ENCODE measurements around the gene PTPRR. TPM values are rescaled to one million over a fixed set of nuclear protein-coding genes. Genes with fewer than 3 reads are reported as not detected.
"Not testable (repeated sequence)": the region's sequence is repeated elsewhere in the genome, so short reads cannot be mapped to it uniquely, and the experiment has no call there.

PTPRR gene
- polyA plus RNA-seq, 1 donor, result 3.0 TPM

DNA sequence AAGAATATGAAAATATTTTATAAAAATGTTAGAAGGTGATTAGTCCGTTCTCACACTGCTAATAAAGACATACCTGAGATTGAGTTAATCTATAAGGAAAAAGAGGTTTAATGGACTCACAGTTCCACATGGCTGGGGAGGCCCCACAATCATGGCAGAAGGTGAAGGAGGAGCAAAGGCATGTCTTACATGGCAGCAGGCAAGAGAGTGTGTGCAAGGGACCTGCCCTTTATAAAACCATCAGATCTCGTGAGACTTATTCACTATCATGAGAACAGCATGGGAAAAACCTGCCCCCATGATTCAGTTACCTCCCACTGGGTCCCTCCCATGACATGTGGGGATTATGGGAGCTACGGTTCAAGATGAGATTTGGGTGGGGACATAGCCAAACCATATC, 185.3 kb downstream of the PTPRR start:
- not testable (repeated sequence) for H3K27me3 ChIP-seq (ENCODE audit: control insufficient read depth, insufficient read depth, low read length); DNase-seq; H3K4me1 ChIP-seq (ENCODE audit: control insufficient read depth, insufficient read depth, low read length); H3K9me3 ChIP-seq (ENCODE audit: control insufficient read depth, low read depth, low read length); H3K36me3 ChIP-seq (ENCODE audit: control insufficient read depth, insufficient read depth, low read length); H3K27ac ChIP-seq (ENCODE audit: low read length); H3K4me3 ChIP-seq (ENCODE audit: low read length)
- no CpG with 5 or more reads among the region's 3 CpGs for WGBS (ENCODE audit: insufficient coverage, low lambda C conversion rate)

DNA sequence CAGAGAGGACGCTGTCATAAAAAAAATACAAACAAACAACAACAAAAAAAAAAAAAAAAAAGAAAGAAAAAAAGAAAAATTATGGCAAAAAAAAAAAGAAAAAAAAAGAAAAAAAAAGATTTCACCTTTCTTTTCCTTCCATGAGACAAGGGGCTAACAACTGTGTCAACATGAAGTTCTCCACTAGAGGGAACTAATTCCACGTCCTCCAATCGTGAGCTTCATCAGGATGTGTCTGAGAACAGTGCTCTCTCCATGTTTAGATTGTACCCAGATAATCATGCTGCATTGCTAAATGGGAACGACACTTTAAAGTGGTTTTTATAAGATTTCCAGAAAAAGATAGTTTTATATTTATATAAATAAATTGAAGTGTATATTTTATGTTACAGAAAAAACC, 187.2 kb downstream of the PTPRR start:
- H3K27me3 ChIP-seq (ENCODE audit: control insufficient read depth, insufficient read depth, low read length), result no peaks in the 10 kb centered on the region
- 6% methylated on average over 3 of the region's 4 CpGs for WGBS (ENCODE audit: insufficient coverage, low lambda C conversion rate)
- H3K4me3 ChIP-seq (ENCODE audit: low read length), result no peak overlapping the region
- peak; percentile 43 to 63 for DNase-seq
- H3K27ac ChIP-seq (ENCODE audit: low read length), result no peak overlapping the region
- H3K36me3 ChIP-seq (ENCODE audit: control insufficient read depth, insufficient read depth, low read length), result no peaks in the 10 kb centered on the region
- H3K9me3 ChIP-seq (ENCODE audit: control insufficient read depth, low read depth, low read length), result no peaks in the 10 kb centered on the region
- peaks cover 7% of the 10 kb centered on the region for H3K4me1 ChIP-seq (ENCODE audit: control insufficient read depth, insufficient read depth, low read length)

DNA sequence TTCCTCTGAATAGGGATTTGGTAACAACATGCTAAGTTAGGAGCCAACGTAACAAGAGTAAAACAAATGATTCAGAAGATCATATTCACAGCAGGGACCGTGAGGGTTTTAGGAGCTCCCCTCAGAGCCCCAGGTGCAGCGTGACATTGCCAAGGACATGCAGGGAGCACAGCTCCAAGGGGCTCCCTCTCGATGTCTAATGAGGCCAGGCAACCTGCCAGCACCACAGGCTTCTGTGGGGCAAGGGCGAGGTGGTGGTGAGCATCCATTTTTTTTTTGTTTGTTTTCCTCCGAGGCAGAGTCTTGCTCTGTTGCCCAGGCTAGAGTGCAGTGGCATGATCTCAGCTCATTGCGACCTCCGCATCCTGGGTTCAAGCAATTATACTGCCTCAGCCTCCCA, 188.3 kb downstream of the PTPRR start:
- Histone ChIP-seq H3K9me3 (ENCODE audit: control insufficient read depth, low read depth, low read length) (no peaks in the 10 kb centered on the region), H3K27ac (ENCODE audit: low read length) (no peak overlapping the region), H3K4me3 (ENCODE audit: low read length) (no peak overlapping the region), H3K36me3 (ENCODE audit: control insufficient read depth, insufficient read depth, low read length) (no peaks in the 10 kb centered on the region), H3K4me1 (ENCODE audit: control insufficient read depth, insufficient read depth, low read length) (peaks cover 7% of the 10 kb centered on the region), H3K27me3 (ENCODE audit: control insufficient read depth, insufficient read depth, low read length) (no peaks in the 10 kb centered on the region)
- DNase-seq, result no peak
- no CpG with 5 or more reads among the region's 8 CpGs for WGBS (ENCODE audit: insufficient coverage, low lambda C conversion rate)

DNA sequence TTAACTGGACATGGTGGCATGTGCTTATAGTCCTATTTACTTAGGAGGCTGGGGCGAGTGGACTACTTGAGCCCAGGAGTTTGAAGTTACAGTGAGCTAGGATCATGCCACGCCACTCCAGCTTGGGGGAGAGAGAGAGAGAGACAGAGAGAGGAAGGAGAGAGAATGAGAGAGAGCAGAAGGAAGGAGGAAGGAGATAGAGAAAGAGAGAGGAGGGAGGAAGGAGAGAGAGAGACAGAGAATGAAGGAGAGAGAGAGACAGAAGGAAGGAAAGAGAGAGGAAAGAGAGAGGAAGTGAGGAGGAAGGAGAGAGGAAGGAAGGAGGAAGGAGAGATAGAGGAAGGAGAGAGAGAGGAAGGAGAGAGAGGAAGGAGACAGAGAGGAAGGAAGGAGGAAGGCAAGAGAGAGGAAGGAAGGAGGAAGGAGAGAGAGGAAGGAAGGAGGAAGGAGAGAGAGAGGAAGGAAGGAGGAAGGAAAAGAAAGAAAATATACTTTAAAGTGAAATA, 189.8 kb downstream of the PTPRR start:
- Histone ChIP-seq H3K4me1 (ENCODE audit: control insufficient read depth, insufficient read depth, low read length) (no peaks in the 10 kb centered on the region), H3K27ac (ENCODE audit: low read length) (no peak overlapping the region), H3K4me3 (ENCODE audit: low read length) (no peak overlapping the region), H3K36me3 (ENCODE audit: control insufficient read depth, insufficient read depth, low read length) (no peaks in the 10 kb centered on the region), H3K9me3 (ENCODE audit: control insufficient read depth, low read depth, low read length) (no peaks in the 10 kb centered on the region), H3K27me3 (ENCODE audit: control insufficient read depth, insufficient read depth, low read length) (no peaks in the 10 kb centered on the region)
- no peak for DNase-seq
- WGBS (ENCODE audit: insufficient coverage, low lambda C conversion rate), result 86% methylated on average over 2 of the region's 2 CpGs

DNA sequence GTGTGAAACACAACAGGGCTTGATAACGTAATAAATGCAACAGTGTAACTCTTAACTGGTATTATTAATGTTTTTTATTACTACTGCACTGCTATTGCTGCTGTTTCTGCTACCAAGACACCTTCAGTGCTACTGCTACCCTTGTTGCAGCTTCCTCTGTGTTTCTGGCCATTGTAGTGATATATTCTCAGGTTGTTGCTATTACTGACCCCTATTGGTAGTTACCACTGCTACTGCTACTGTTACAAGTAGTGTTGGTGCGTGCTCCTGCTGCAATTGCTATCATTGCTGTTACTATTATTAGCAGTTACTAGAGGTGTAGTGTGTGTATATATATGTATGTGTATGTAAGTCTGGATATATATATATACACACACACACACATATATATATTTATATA, 196.1 kb downstream of the PTPRR start:
- Histone ChIP-seq H3K4me1 (ENCODE audit: control insufficient read depth, insufficient read depth, low read length) (no peaks in the 10 kb centered on the region), H3K27ac (ENCODE audit: low read length) (no peak overlapping the region), H3K27me3 (ENCODE audit: control insufficient read depth, insufficient read depth, low read length) (no peaks in the 10 kb centered on the region), H3K4me3 (ENCODE audit: low read length) (no peak overlapping the region), H3K36me3 (ENCODE audit: control insufficient read depth, insufficient read depth, low read length) (no peaks in the 10 kb centered on the region), H3K9me3 (ENCODE audit: control insufficient read depth, low read depth, low read length) (no peaks in the 10 kb centered on the region)
- WGBS (ENCODE audit: insufficient coverage, low lambda C conversion rate), result 100% methylated on average over 1 of the region's 2 CpGs
- no peak for DNase-seq

DNA sequence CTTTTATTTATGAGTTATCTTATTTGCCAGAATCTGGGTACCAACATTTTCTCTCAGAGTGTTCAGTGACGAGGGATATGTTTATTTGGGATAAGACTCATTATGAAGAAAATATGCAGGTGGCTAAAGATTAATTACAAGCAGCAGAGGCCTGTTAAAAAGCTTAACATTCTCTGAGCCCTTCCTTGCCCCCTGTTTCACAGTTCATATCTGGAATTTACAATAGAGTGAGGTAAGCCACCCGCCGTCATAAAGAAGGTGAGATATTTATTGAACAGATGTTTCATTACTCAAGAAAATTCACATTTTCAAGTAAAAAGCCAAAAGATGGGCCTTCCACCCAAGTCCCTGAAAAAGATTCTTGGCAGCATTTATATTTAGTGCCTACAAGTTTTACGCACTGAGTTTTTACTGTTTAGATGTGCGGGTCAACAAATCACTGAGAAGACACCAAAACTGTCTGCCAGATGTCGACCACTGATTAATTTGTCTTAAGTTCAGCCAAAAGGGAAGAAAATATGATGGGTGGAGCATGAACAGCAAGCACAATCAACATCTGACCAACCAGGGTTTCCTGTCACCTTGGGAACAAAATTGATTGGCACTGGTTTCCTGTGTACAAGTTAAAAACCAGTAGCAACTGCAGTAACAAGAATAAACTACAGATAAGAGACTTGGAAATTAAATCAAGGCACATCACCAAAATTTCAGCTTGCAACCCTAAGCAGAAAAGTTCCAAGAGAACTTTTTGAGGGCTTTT, 197.8 kb downstream of the PTPRR start:
- H3K4me3 ChIP-seq (ENCODE audit: low read length), result no peak overlapping the region
- no peaks in the 10 kb centered on the region for H3K36me3 ChIP-seq (ENCODE audit: control insufficient read depth, insufficient read depth, low read length)
- no peaks in the 10 kb centered on the region for H3K9me3 ChIP-seq (ENCODE audit: control insufficient read depth, low read depth, low read length)
- no peaks in the 10 kb centered on the region for H3K4me1 ChIP-seq (ENCODE audit: control insufficient read depth, insufficient read depth, low read length)
- no CpG with 5 or more reads among the region's 6 CpGs for WGBS (ENCODE audit: insufficient coverage, low lambda C conversion rate)
- H3K27ac ChIP-seq (ENCODE audit: low read length), result no peak overlapping the region
- H3K27me3 ChIP-seq (ENCODE audit: control insufficient read depth, insufficient read depth, low read length), result peaks cover 3% of the 10 kb centered on the region
- DNase-seq, result peak in 1 of 2 donors; percentile 9

DNA sequence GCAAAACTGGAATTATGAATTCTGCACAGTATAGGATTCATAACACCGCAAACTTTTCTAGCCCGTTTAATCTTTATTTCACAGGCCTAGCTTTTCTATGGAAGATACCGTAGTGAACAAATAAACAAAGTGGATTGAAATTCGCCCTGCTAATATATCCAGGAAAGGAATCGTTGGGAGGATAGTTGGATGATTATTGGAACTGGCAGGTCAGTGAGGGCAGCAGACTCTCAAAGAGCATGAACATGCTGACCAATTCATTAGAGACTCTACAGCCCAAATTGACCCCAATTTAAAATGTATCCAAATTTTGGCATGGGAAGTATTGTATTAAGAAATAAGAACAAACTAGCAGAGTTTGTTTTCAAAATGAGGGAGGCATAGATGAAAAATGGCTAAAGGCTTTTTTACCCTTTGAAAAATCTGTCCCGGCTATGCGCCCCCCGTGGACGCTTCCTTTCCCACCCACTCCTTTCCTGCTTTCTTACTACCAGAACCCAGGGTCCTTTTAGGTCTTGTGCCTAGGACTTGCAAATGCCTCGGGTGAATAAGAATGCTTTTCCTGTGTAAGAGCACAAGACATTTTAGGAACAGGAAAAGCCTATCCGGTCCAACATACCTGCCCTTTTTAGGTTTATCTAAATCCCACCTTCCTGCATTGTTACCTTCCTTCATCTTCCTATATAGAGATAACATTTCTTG, 198.7 kb downstream of the PTPRR start:
- Histone ChIP-seq H3K4me1 (ENCODE audit: control insufficient read depth, insufficient read depth, low read length) (no peaks in the 10 kb centered on the region), H3K36me3 (ENCODE audit: control insufficient read depth, insufficient read depth, low read length) (no peaks in the 10 kb centered on the region), H3K4me3 (ENCODE audit: low read length) (no peak overlapping the region), H3K27me3 (ENCODE audit: control insufficient read depth, insufficient read depth, low read length) (peaks cover 3% of the 10 kb centered on the region), H3K27ac (ENCODE audit: low read length) (no peak overlapping the region), H3K9me3 (ENCODE audit: control insufficient read depth, low read depth, low read length) (no peaks in the 10 kb centered on the region)
- 50% methylated on average over 1 of the region's 11 CpGs for WGBS (ENCODE audit: insufficient coverage, low lambda C conversion rate)
- DNase-seq, result no peak

DNA sequence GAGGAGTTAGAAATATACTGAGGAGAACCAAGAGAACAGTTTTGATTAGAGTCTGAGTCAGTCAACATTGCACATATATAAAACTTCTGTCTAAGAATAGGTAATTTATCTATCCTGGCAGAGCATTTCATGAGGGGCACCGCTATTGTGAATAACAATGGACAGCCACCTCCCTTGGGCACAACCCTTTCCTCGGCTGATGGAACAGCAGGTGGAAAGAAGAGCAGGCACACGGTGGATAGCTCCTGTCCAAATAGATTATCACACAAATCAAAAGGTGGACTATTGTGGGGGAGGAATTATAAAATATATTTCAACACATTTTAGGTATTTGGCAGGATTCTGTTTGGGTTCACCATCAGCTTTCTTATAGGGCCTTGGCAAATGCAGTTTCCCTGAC, 199.3 kb downstream of the PTPRR start:
- DNase-seq, result no peak
- H3K27ac ChIP-seq (ENCODE audit: low read length), result no peak overlapping the region
- H3K4me3 ChIP-seq (ENCODE audit: low read length), result no peak overlapping the region
- no peaks in the 10 kb centered on the region for H3K36me3 ChIP-seq (ENCODE audit: control insufficient read depth, insufficient read depth, low read length)
- peaks cover 3% of the 10 kb centered on the region for H3K27me3 ChIP-seq (ENCODE audit: control insufficient read depth, insufficient read depth, low read length)
- no peaks in the 10 kb centered on the region for H3K4me1 ChIP-seq (ENCODE audit: control insufficient read depth, insufficient read depth, low read length)
- H3K9me3 ChIP-seq (ENCODE audit: control insufficient read depth, low read depth, low read length), result no peaks in the 10 kb centered on the region
- no CpG with 5 or more reads among the region's 3 CpGs for WGBS (ENCODE audit: insufficient coverage, low lambda C conversion rate)

DNA sequence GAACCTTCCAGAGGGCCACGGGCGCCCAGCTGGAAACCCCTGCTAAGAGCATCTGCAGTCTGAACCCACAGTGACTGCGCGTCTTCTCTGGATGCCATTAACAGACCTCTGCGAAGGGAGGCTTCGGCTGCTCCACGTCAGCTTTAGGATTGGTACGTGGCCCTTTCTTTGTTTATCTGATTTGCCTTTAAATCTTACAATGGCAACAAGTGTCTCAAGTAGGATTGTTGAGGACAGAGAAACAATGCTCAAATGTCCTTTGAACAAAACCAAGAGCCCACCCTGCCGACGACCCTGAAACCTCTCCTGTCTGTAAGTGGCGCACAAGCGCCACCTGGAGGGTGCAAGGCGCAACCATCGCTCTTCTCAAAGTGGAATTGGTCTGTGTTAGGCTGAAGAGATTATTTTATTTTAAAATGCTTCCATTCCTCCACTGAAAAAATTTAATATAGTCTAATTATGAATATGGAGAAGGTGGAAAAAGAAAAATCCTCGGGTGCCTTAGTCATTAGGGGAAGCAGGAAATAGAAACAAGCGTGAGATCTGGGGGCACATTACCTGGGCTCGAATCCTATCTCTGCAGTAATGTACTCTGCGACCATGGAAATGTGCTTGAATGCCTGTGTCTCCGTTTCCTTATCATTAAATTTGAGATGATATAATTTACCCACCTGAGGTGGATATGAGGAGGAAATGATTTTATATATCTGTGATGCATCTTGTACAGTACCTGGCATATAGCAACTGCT, 200.7 kb downstream of the PTPRR start:
- peak overlapping the region; percentile 24 for H3K4me3 ChIP-seq (ENCODE audit: low read length)
- peaks cover 3% of the 10 kb centered on the region for H3K27me3 ChIP-seq (ENCODE audit: control insufficient read depth, insufficient read depth, low read length)
- no peaks in the 10 kb centered on the region for H3K9me3 ChIP-seq (ENCODE audit: control insufficient read depth, low read depth, low read length)
- no peaks in the 10 kb centered on the region for H3K36me3 ChIP-seq (ENCODE audit: control insufficient read depth, insufficient read depth, low read length)
- DNase-seq, result peak in 1 of 2 donors; percentile 29
- 0% methylated on average over 1 of the region's 19 CpGs for WGBS (ENCODE audit: insufficient coverage, low lambda C conversion rate)
- H3K4me1 ChIP-seq (ENCODE audit: control insufficient read depth, insufficient read depth, low read length), result no peaks in the 10 kb centered on the region
- H3K27ac ChIP-seq (ENCODE audit: low read length), result no peak overlapping the region

DNA sequence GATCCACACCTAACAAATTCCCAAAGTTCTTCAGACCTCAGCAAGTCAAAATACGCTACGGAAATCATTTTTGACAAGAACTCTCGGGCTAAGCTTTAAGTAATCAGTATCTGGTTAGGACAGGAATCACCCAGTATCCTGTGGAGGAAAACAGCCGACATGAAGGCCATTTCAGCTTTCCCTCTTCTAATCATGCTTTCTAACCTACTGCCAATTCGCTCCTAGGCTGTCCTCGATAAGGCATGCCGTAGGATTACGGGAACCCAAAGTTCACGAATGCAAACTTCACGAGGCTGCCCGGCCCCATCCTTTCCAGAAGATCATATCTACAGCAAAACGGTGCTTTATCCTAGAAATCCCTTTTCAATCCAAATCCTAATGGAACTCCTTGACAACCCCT, 201.5 kb downstream of the PTPRR start:
- WGBS (ENCODE audit: insufficient coverage, low lambda C conversion rate), result no CpG with 5 or more reads among the region's 12 CpGs
- Histone ChIP-seq H3K27ac (ENCODE audit: low read length) (no peak overlapping the region), H3K9me3 (ENCODE audit: control insufficient read depth, low read depth, low read length) (no peaks in the 10 kb centered on the region), H3K4me1 (ENCODE audit: control insufficient read depth, insufficient read depth, low read length) (no peaks in the 10 kb centered on the region), H3K27me3 (ENCODE audit: control insufficient read depth, insufficient read depth, low read length) (peaks cover 3% of the 10 kb centered on the region), H3K4me3 (ENCODE audit: low read length) (no peak overlapping the region), H3K36me3 (ENCODE audit: control insufficient read depth, insufficient read depth, low read length) (no peaks in the 10 kb centered on the region)
- no peak for DNase-seq
